ENCODE data around the gene PLEKHO2. TPM values are rescaled to one million over a fixed set of nuclear protein-coding genes. Genes with fewer than 3 reads are reported as not detected.

PLEKHO2 gene
- total and polyA plus RNA-seq, 10 of the 15 experiments (the other 5 are each of a cell fraction or from before 2014, with no cell fraction given): 1.4 to 25.6 (median 20.5) TPM

DNA sequence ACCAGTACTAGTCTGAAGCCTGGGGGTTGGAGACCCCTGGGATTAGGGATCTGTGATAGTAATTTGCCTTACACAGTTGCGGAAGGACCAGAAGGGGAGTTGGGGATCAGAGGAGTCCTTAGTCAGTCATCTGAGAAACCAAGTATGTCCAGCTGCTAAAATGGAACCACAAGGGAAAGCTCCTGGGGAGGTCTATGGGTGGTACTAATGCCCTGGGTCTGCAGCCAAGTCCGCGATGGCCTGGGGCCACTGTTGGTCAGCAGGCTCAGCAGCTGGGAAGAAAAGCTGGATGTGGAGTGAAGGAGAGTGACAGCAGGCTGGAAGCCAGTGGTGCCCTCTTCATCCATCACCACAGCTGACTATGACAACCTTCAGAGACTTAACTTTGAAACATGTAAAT is 67.8 kb downstream of the PLEKHO2 start:
- TF ChIP-seq, protein P1, sequence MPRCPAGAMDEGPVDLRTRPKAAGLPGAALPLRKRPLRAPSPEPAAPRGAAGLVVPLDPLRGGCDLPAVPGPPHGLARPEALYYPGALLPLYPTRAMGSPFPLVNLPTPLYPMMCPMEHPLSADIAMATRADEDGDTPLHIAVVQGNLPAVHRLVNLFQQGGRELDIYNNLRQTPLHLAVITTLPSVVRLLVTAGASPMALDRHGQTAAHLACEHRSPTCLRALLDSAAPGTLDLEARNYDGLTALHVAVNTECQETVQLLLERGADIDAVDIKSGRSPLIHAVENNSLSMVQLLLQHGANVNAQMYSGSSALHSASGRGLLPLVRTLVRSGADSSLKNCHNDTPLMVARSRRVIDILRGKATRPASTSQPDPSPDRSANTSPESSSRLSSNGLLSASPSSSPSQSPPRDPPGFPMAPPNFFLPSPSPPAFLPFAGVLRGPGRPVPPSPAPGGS (IDR thresholded peaks at IDR 0.05; ENCODE audit: borderline replicate concordance, insufficient read depth, low read depth, low read length, poor library complexity, severe bottlenecking): no peak
- TF ChIP-seq, protein P2, sequence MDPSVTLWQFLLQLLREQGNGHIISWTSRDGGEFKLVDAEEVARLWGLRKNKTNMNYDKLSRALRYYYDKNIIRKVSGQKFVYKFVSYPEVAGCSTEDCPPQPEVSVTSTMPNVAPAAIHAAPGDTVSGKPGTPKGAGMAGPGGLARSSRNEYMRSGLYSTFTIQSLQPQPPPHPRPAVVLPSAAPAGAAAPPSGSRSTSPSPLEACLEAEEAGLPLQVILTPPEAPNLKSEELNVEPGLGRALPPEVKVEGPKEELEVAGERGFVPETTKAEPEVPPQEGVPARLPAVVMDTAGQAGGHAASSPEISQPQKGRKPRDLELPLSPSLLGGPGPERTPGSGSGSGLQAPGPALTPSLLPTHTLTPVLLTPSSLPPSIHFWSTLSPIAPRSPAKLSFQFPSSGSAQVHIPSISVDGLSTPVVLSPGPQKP (IDR thresholded peaks at IDR 0.05; ENCODE audit: low read depth, low read length): no peak
- TF ChIP-seq ZBED1 (IDR thresholded peaks at IDR 0.05; ENCODE audit: borderline replicate concordance) (no peak), FOXK2 (IDR thresholded peaks at IDR 0.05) (no peak), ATF7 (IDR thresholded peaks at IDR 0.05; ENCODE audit: low read depth) (no peak), SIN3A (IDR thresholded peaks at IDR 0.05; ENCODE audit: low read depth, low read length) (no peak), RELA (IDR thresholded peaks at IDR 0.05; ENCODE audit: borderline replicate concordance, partially characterized antibody) (no peak), RCOR1 (conservative IDR thresholded peaks at IDR 0.05; ENCODE audit: low read depth, low read length) (no peak), YY1 (IDR thresholded peaks at IDR 0.05; ENCODE audit: low read depth, low read length) (no peak), SRF (IDR thresholded peaks at IDR 0.05; ENCODE audit: low read depth in 2 of 2, low read length in 2 of 2) (no peak), CREB1 (IDR thresholded peaks at IDR 0.05; ENCODE audit: low read depth) (no peak), BRCA1 (IDR thresholded peaks at IDR 0.05; ENCODE audit: low read depth, low read length) (no peak)
- TF ChIP-seq, protein P3, sequence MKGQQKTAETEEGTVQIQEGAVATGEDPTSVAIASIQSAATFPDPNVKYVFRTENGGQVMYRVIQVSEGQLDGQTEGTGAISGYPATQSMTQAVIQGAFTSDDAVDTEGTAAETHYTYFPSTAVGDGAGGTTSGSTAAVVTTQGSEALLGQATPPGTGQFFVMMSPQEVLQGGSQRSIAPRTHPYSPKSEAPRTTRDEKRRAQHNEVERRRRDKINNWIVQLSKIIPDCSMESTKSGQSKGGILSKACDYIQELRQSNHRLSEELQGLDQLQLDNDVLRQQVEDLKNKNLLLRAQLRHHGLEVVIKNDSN (IDR thresholded peaks at IDR 0.05; ENCODE audit: borderline replicate concordance, extremely low read length, insufficient read depth, low read depth, low read length): no peak
- TF ChIP-seq, protein P4, sequence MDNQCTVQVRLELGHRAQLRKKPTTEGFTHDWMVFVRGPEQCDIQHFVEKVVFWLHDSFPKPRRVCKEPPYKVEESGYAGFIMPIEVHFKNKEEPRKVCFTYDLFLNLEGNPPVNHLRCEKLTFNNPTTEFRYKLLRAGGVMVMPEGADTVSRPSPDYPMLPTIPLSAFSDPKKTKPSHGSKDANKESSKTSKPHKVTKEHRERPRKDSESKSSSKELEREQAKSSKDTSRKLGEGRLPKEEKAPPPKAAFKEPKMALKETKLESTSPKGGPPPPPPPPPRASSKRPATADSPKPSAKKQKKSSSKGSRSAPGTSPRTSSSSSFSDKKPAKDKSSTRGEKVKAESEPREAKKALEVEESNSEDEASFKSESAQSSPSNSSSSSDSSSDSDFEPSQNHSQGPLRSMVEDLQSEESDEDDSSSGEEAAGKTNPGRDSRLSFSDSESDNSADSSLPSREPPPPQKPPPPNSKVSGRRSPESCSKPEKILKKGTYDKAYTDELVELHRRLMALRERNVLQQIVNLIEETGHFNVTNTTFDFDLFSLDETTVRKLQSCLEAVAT (IDR thresholded peaks at IDR 0.05): no peak
- Histone ChIP-seq H3K27ac (ENCODE audit: control insufficient read depth, insufficient read depth) (no peak overlapping the region), H3K79me2 (ENCODE audit: control insufficient read depth, insufficient read depth, low read length) (no peaks in the 10 kb centered on the region), H3K4me2 (ENCODE audit: control insufficient read depth, insufficient read depth) (no peak overlapping the region), H3K36me3 (ENCODE audit: control insufficient read depth in 2 of 2, insufficient read depth in 2 of 2, low read length in 1 of 2) (no peaks in the 10 kb centered on the region), H3K4me1 (ENCODE audit: control insufficient read depth, insufficient read depth, low read length) (peaks cover 8% of the 10 kb centered on the region), H2AFZ (ENCODE audit: control insufficient read depth, low read depth, low read length) (no peak overlapping the region), H3K9me3 (replicated peaks; ENCODE audit: control insufficient read depth, insufficient read depth, low read length) (no peaks in the 10 kb centered on the region), H4K20me1 (ENCODE audit: control insufficient read depth, insufficient read depth) (no peaks in the 10 kb centered on the region), H3K27me3 (replicated peaks in 1 of 2; ENCODE audit: control insufficient read depth in 2 of 2, insufficient read depth in 2 of 2, low read length in 1 of 2) (no peaks in the 10 kb centered on the region), H3K4me3 (no peak overlapping the region), H3K9ac (ENCODE audit: control insufficient read depth, insufficient read depth, low read length) (no peak overlapping the region)
- no peak for DNase-seq (ENCODE audit: low read depth, low spot score)
- FAIRE-seq: no peak
- POLR2A ChIA-PET: interaction anchor here (0.6 to 0.7 kb wide), 2 partner anchors 11 to 187 kb away, joined by 4 read pairs; no protein-coding TSS in a partner anchor
- BruUV-seq (replicated peaks): no TSS peak
- CTCF ChIA-PET: interaction anchor here (0.7 to 1.6 kb wide), 4 partner anchors 15 to 169 kb away, joined by 3 to 5 read pairs (median 3); no protein-coding TSS in a partner anchor
- intact Hi-C loops (cut with micrococcal nuclease; ENCODE audit: unreplicated experiment): no loop called here
- ATAC-seq: no peak
- RAD21 ChIA-PET (ENCODE audit: unreplicated experiment): interaction anchor here (1.8 kb wide), 1 partner anchor 15 kb away, joined by 5 read pairs; no protein-coding TSS in a partner anchor
- 98% methylated on average over 3 of the region's 3 CpGs for WGBS (ENCODE audit: insufficient coverage, insufficient replicate concordance, low lambda C conversion rate, missing lambda C conversion rate)
- in situ Hi-C loops (cut with MboI): loop anchor here (5.0 kb wide), 1 partner anchor 177 kb away; no protein-coding TSS in a partner anchor
- SMC1A ChIA-PET (ENCODE audit: uncharacterized antibody, unreplicated experiment): interaction anchor here (0.6 kb wide), 1 partner anchor 599 kb away, joined by 3 read pairs; no protein-coding TSS in a partner anchor
